Subcutaneous abdominal adipose tissue (tissue), 5 donors: ENCODE data around the gene MIAT.

ENCODE experiments used
- H3K27ac ChIP-seq: one replicate; pipeline ENCODE4 v1.7.0; 2013; ENCODE audit warnings: low read depth, mild to moderate bottlenecking, inconsistent platforms, low read length, moderate library complexity
- H3K27me3 ChIP-seq, 5 donors: one replicate each; pipeline ENCODE4 v1.7.0; 2013; ENCODE audit warnings: low read length in 5 of 5, inconsistent platforms in 1 of 5; ENCODE audit not compliant: control insufficient read depth in 5 of 5, insufficient read depth in 4 of 5
- H3K36me3 ChIP-seq, 5 donors: one replicate each; pipeline ENCODE4 v1.7.0; 2013; ENCODE audit warnings: low read length in 5 of 5; ENCODE audit not compliant: control insufficient read depth in 5 of 5, insufficient read depth in 5 of 5
- H3K4me1 ChIP-seq, 5 donors: one replicate each; pipeline ENCODE4 v1.7.0; 2013; ENCODE audit warnings: low read length in 5 of 5, mild to moderate bottlenecking in 3 of 5, moderate library complexity in 1 of 5; ENCODE audit not compliant: control insufficient read depth in 5 of 5, insufficient read depth in 5 of 5
- H3K4me3 ChIP-seq, 5 donors: one replicate each; pipeline ENCODE4 v1.7.0; 2013; ENCODE audit warnings: low read length in 5 of 5, low read depth in 1 of 5
- H3K9ac ChIP-seq, 5 donors: one replicate each; pipeline ENCODE4 v1.7.0; 2013; ENCODE audit warnings: low read length in 5 of 5, mild to moderate bottlenecking in 4 of 5, moderate library complexity in 3 of 5
- H3K9me3 ChIP-seq, 5 donors: one replicate each; pipeline ENCODE4 v1.7.0; 2013; ENCODE audit warnings: low read length in 5 of 5; ENCODE audit not compliant: control insufficient read depth in 5 of 5
- donor health status: healthy.
- donor health status: healthy.
- donor health status: healthy.
- donor health status: healthy.
- donor health status: healthy.

The MIAT gene

GRCh38 chr22:26615830-26616435, 41.5 kb upstream of the MIAT start:
- Histone ChIP-seq H3K4me1 (peaks cover 0 to 35% (median 7%) of the 10 kb centered on the region in 5 donors), H3K4me3 (no peak overlapping the region), H3K36me3 (no peaks in the 10 kb centered on the region), H3K27ac (no peak overlapping the region), H3K27me3 (peaks cover 0 to 25% (median 9%) of the 10 kb centered on the region in 5 donors), H3K9me3 (no peaks in the 10 kb centered on the region), H3K9ac (no peak overlapping the region)

- no peak overlapping the region for H3K4me3 ChIP-seq
- peaks cover 5 to 25% (median 9%) of the 10 kb centered on the region in 5 donors for H3K27me3 ChIP-seq
- H3K27ac ChIP-seq, result no peak overlapping the region
Observed at GRCh38 chr22:26616650-26617049, 40.7 kb upstream of the MIAT start.

GRCh38 chr22:26617271-26618199, 39.9 kb upstream of the MIAT start, which contains the start of gene CRYBB1:
Gene CRYBB1 (minus strand): TSS chr22:26618027. CDS start chr22:26616319, 1,708 bp downstream.
- no peaks in the 10 kb centered on the region for H3K9me3 ChIP-seq
- H3K27ac ChIP-seq, result peak within 1 kb of the TSS; percentile 46
- H3K9ac ChIP-seq, result peak within 1 kb of the TSS in 1 of 5 donors; percentile 13
- peaks cover 0 to 35% (median 7%) of the 10 kb centered on the region in 5 donors for H3K4me1 ChIP-seq
- no peak within 1 kb of the TSS for H3K4me3 ChIP-seq
- no peaks in the 10 kb centered on the region for H3K36me3 ChIP-seq
- H3K27me3 ChIP-seq, result peaks cover 5 to 20% (median 10%) of the 10 kb centered on the region in 5 donors

More at GRCh38 chr22:26616650-26617049, 40.7 kb upstream of the MIAT start:
- Histone ChIP-seq H3K36me3 (no peaks in the 10 kb centered on the region), H3K9me3 (no peaks in the 10 kb centered on the region), H3K4me1 (peaks cover 0 to 35% (median 7%) of the 10 kb centered on the region in 5 donors), H3K9ac (no peak overlapping the region)

DNA sequence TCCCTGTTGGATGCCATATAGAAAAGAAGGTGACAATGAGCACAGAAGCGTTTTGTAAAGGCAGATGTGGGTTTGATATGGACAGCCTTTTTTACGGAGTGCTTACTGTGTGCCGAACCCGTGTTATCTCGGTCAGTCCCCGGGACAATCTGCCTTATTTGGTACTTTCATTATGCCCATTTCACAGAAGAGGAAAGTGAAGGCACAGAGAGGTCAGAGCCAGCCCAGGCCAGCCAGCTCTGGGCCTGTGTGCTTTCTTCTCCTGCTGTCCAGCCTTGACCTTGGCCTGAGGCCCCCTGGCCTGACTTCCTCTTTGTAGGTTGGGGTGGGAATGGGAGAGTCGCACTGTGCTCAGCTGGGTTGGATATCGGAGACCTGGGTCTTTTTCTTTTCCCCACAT, 38.9 kb upstream of the MIAT start:
- Histone ChIP-seq H3K27me3 (peaks cover 4 to 13% (median 5%) of the 10 kb centered on the region in 5 donors), H3K27ac (peak overlapping the region; percentile 46), H3K36me3 (no peaks in the 10 kb centered on the region), H3K9me3 (no peaks in the 10 kb centered on the region), H3K9ac (no peak overlapping the region), H3K4me3 (no peak overlapping the region), H3K4me1 (peaks cover 0 to 35% (median 7%) of the 10 kb centered on the region in 5 donors)

DNA sequence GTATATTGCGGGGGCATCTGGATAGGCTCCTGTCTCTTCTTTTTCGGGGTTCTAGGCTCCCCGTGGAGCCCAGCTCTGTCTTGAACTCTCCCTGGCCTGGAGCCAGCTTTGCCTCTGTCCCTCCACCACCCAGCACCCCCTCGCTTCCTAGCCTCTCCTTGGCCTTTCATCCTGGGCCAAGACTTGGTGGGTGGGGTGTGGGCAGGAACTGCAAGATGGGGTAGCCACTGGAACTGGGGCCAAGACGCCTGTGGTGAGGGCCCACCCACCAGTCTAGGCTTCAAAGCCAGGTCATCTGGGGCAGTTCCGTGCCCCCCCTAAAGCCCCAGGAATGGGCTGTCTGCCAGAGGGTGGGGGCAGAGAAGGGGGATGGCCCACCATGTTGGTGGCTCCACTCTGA, 37.9 kb upstream of the MIAT start:
- Histone ChIP-seq H3K4me3 (no peak overlapping the region), H3K27ac (no peak overlapping the region), H3K9me3 (no peaks in the 10 kb centered on the region), H3K27me3 (peaks cover 4 to 13% (median 5%) of the 10 kb centered on the region in 5 donors), H3K9ac (no peak overlapping the region), H3K4me1 (peaks cover 0 to 35% (median 7%) of the 10 kb centered on the region in 5 donors), H3K36me3 (no peaks in the 10 kb centered on the region)

DNA sequence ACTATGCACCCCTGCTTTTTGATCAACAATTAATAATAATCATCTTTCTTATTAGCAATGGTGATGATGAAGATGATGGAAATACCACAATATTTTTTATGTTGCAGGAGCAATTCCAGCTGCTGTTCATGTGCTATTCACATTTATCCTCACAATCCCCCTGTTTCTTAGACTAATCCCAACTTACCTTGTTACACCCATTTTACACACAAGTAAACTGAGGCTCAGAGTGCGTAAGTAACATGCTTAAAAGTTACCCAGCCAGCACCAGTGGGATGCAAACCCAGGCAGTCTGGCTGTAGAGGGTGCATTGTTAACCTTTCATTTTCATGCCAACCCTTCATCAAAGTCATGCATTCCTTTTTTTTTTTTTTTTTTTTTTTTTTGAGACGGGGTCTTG, 37.2 kb upstream of the MIAT start:
- no peaks in the 10 kb centered on the region for H3K36me3 ChIP-seq
- H3K4me3 ChIP-seq, result no peak overlapping the region
- peaks cover under 1 to 11% (median 5%) of the 10 kb centered on the region in 5 donors for H3K27me3 ChIP-seq
- no peak overlapping the region for H3K27ac ChIP-seq
- no peak overlapping the region for H3K9ac ChIP-seq
- H3K9me3 ChIP-seq, result no peaks in the 10 kb centered on the region
- H3K4me1 ChIP-seq, result peaks cover 0 to 35% (median 7%) of the 10 kb centered on the region in 5 donors

DNA sequence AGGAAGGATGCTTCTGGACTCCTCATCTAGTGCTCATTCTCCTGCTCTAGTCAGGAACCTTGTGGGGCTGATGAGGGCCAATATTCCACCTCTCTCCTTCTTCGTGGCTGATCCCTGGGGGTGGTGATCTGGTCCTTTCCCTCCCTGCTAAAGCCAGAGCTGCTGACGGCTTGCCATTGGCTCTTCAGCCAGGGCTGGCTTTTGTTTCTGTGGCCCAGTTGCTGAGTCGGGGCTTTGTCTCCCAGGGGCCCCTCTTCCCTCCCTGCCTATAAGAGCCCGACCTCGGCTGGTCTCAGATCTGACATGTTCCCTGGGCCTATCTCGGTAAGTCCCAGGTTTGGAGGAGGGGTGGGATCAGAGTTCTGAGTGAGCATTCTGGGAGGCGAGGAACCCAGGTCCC, 35.7 kb upstream of the MIAT start, which contains the start of gene CRYBA4:
Gene CRYBA4 (plus strand): TSS at position 301 of the 400 bp plus-strand sequence. CDS start 634 bp downstream, outside the sequence.
- H3K27me3 ChIP-seq, result peaks cover 0 to 7% (median 2%) of the 10 kb centered on the region in 5 donors
- H3K4me3 ChIP-seq, result no peak within 1 kb of the TSS
- H3K4me1 ChIP-seq, result peaks cover 0 to 28% (median 7%) of the 10 kb centered on the region in 5 donors
- H3K27ac ChIP-seq, result no peak within 1 kb of the TSS
- H3K36me3 ChIP-seq, result no peaks in the 10 kb centered on the region
- H3K9me3 ChIP-seq, result no peaks in the 10 kb centered on the region
- H3K9ac ChIP-seq, result no peak within 1 kb of the TSS

- Histone ChIP-seq H3K4me1 (peaks cover 0 to 10% (median under 1%) of the 10 kb centered on the region in 5 donors), H3K9ac (no peak overlapping the region), H3K27ac (no peak overlapping the region), H3K27me3 (peaks cover 0 to 7% (median 2%) of the 10 kb centered on the region in 5 donors), H3K4me3 (no peak overlapping the region), H3K9me3 (no peaks in the 10 kb centered on the region), H3K36me3 (no peaks in the 10 kb centered on the region)
Observed at GRCh38 chr22:26623984-26624383, 33.4 kb upstream of the MIAT start.

DNA sequence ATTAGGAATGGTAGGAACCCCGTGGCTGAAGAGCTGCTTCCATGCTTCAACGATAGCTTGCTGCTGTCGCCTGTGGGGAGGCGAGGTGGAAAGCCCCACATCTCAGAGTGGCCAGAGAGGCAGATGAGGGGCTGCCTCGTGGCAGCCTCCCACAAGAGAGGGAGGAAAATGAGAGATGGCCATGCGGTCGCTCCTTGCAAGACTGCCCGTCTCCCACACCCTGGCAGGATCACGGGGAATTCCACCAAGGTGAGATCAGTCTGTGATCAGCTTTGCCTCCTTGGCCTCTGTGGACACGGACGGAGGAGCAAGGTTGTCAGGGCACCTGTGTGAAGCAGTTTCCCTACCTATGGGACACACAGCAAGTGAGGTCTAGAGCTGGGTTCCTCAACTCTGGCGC, 32.6 kb upstream of the MIAT start:
- peaks cover 0 to 7% (median 2%) of the 10 kb centered on the region in 5 donors for H3K27me3 ChIP-seq
- H3K9me3 ChIP-seq, result no peaks in the 10 kb centered on the region
- peaks cover 0 to 2% (median 0%) of the 10 kb centered on the region in 5 donors for H3K4me1 ChIP-seq
- H3K27ac ChIP-seq, result no peak overlapping the region
- no peak overlapping the region for H3K9ac ChIP-seq
- H3K36me3 ChIP-seq, result no peaks in the 10 kb centered on the region
- H3K4me3 ChIP-seq, result no peak overlapping the region
